OCI-LY7 (cell line): ENCODE data around the gene DOCK1. TPM values are rescaled to one million over a fixed set of nuclear protein-coding genes. Genes with fewer than 3 reads are reported as not detected.

Source experiments
- BruUV-seq: library from RNA; stranded (reverse); fragments of 400-500 nt; replicated peaks from 2 replicates; lab custom pipeline; 2021; lab: Mats Ljungman, UMichigan
- CTCF ChIA-PET: fragments of 300-600 bp; sonication (Branson Sonifier 250); formaldehyde crosslinking; loops from one replicate; lab custom pipeline; 2022; ENCODE audit warnings: antibody characterized with exemption; ENCODE audit not compliant: unreplicated experiment; lab: Charles Lee
- POLR2A ChIA-PET: fragments of 300-600 bp; sonication (Branson Sonifier 250); formaldehyde crosslinking; loops from one replicate; lab custom pipeline; 2022; ENCODE audit warnings: antibody characterized with exemption; lab: Charles Lee
- DNase-seq: peaks from one replicate; pipeline ENCODE4 v3.0.0-alpha.2; 2015; ENCODE audit warnings: low spot score
- H2AFZ ChIP-seq: fragments of 200-600 bp; sonication (generic), shearing (Covaris generic); 2 replicates; pipeline ENCODE4 v1.6.1; 2014; ENCODE audit warnings: mild to moderate bottlenecking, antibody characterized with exemption, low read length, moderate library complexity
- H3K27ac ChIP-seq: fragments of 200-600 bp; sonication (generic); 2 replicates; pipeline ENCODE4 v1.5.1; 2014; ENCODE audit warnings: mixed run types, low read depth, mild to moderate bottlenecking, moderate library complexity, low read length, inconsistent platforms; ENCODE audit not compliant: poor library complexity, severe bottlenecking
- H3K36me3 ChIP-seq: fragments of 200-600 bp; sonication (generic); 2 replicates; pipeline ENCODE4 v1.6.1; 2014; ENCODE audit warnings: mild to moderate bottlenecking, antibody characterized with exemption, low read length, moderate library complexity, mixed read lengths; ENCODE audit not compliant: insufficient read depth
- H3K4me1 ChIP-seq: fragments of 200-600 bp; sonication (generic); 2 replicates; pipeline ENCODE4 v1.5.1; 2014; ENCODE audit warnings: mild to moderate bottlenecking, low read length; ENCODE audit not compliant: insufficient read depth, poor library complexity, severe bottlenecking
- H3K4me2 ChIP-seq: fragments of 200-600 bp; sonication (generic); 2 replicates; pipeline ENCODE4 v1.6.1; 2014; ENCODE audit warnings: mild to moderate bottlenecking, low read length
- H3K4me3 ChIP-seq: fragments of 200-600 bp; sonication (generic); 2 replicates; pipeline ENCODE4 v1.5.1; 2014; ENCODE audit warnings: mild to moderate bottlenecking, low read depth, low read length; ENCODE audit not compliant: poor library complexity, severe bottlenecking
- H3K79me2 ChIP-seq: fragments of 200-600 bp; sonication (generic); 2 replicates; pipeline ENCODE4 v1.6.1; 2016; ENCODE audit warnings: low read depth, mild to moderate bottlenecking, low read length, moderate library complexity, mixed read lengths; ENCODE audit not compliant: insufficient read depth
- H3K9me2 ChIP-seq: fragments of 200-600 bp; sonication (generic); 2 replicates; pipeline ENCODE4 v1.6.1; 2016; ENCODE audit warnings: mild to moderate bottlenecking, low read length, mixed read lengths; ENCODE audit not compliant: insufficient read depth
- H3K9me3 ChIP-seq: fragments of 200-600 bp; sonication (generic); 2 replicates; pipeline ENCODE4 v1.6.1; 2014; ENCODE audit warnings: mild to moderate bottlenecking, mixed run types, low read length, mixed read lengths
- H4K20me1 ChIP-seq: fragments of 200-600 bp; sonication (generic); 2 replicates; pipeline ENCODE4 v1.6.1; 2014; ENCODE audit warnings: mild to moderate bottlenecking, antibody characterized with exemption, low read length, moderate library complexity, mixed read lengths; ENCODE audit not compliant: insufficient read depth
- EZH2phosphoT487 ChIP-seq: fragments of 200-600 bp; sonication (generic); IDR thresholded peaks from 2 replicates; pipeline ENCODE4 v1.6.1; 2018; ENCODE audit warnings: low read depth, borderline replicate concordance, mild to moderate bottlenecking, mixed run types, antibody characterized with exemption, low read length, moderate library complexity, mixed read lengths
- intact Hi-C: fragments of 100-400 bp; cut with micrococcal nuclease; formaldehyde crosslinking; loops from one replicate; pipeline ENCODE4 v1.10.0; 2022; ENCODE audit not compliant: unreplicated experiment
- total RNA-seq, 2 experiments: library from RNA; depleted of rRNA in 1 of 2; stranded (reverse); fragments of >200 nt in 1 of 2; shearing (Covaris generic) in 1 of 2; gene quantifications; 2 replicates each; pipeline ENCODE4 v1.2.3, GENCODE V29; 2014 to 2022
- TF ChIP-seq, protein P1 (sequence below): fragments of 200-600 bp; sonication (generic); conservative IDR thresholded peaks from 2 replicates; pipeline ENCODE4 v1.5.1; 2014; ENCODE audit warnings: mild to moderate bottlenecking, antibody characterized with exemption, low read length, moderate library complexity, mixed read lengths

Gene DOCK1
- total RNA-seq, 2 experiments from 2014 or later: not detected

DNA sequence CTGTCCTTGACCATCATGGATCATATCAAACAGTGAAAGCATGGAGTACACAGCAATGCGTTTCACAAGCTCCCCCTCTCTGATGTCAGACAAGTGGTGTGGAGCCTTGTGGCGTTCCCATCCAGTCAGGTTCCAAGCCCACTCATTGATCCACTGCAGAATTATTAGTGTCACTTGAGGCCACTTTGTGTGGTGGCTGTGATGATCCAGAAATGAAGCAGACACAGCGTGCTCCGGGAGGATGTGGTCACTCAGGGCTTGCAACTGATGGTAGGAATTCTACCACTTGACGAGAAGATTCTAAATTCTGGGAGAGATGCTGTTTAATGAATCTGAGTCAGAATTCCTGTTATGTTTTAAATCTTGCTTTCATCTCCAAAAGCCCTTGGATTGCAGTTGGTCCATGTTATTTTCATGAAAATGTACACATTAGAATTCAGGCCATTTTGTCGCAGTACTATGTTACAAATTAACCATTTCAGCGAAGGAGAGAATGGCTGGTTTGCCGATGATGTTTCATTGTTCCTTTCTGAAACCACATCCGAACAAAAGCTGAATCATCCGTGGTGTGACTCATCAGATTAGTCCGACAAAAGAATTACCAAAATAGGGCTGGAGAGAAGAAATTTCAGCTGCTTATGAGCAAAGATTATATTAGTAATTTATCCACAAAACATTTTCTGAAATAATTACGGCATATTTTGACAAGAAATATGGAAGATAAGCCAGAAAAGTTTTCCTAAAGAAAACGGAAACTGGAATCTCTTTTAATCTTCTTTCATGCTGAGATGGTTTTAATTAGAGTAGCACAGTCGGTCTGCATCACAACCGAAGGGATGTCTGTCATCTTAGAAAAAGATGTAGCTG is 243.1 kb downstream of the DOCK1 start:
- Histone ChIP-seq H3K4me2 (no peak overlapping the region), H2AFZ (no peak overlapping the region), H3K79me2 (no peaks in the 10 kb centered on the region), H4K20me1 (no peaks in the 10 kb centered on the region), H3K36me3 (no peaks in the 10 kb centered on the region), H3K27ac (no peak overlapping the region), H3K9me3 (no peaks in the 10 kb centered on the region), H3K4me3 (no peak overlapping the region), H3K4me1 (no peaks in the 10 kb centered on the region), H3K9me2 (no peaks in the 10 kb centered on the region)
- POLR2A ChIA-PET: no interaction called here
- no peak for TF ChIP-seq EZH2phosphoT487
- TF ChIP-seq, protein P1, sequence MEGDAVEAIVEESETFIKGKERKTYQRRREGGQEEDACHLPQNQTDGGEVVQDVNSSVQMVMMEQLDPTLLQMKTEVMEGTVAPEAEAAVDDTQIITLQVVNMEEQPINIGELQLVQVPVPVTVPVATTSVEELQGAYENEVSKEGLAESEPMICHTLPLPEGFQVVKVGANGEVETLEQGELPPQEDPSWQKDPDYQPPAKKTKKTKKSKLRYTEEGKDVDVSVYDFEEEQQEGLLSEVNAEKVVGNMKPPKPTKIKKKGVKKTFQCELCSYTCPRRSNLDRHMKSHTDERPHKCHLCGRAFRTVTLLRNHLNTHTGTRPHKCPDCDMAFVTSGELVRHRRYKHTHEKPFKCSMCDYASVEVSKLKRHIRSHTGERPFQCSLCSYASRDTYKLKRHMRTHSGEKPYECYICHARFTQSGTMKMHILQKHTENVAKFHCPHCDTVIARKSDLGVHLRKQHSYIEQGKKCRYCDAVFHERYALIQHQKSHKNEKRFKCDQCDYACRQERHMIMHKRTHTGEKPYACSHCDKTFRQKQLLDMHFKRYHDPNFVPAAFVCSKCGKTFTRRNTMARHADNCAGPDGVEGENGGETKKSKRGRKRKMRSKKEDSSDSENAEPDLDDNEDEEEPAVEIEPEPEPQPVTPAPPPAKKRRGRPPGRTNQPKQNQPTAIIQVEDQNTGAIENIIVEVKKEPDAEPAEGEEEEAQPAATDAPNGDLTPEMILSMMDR: no peak
- CTCF ChIA-PET: no interaction called here
- BruUV-seq: no TSS peak
- intact Hi-C loops: no loop called here
- no peak for DNase-seq

- Histone ChIP-seq H2AFZ (no peak overlapping the region), H3K36me3 (no peaks in the 10 kb centered on the region), H3K4me3 (no peak overlapping the region), H3K27ac (no peak overlapping the region), H3K4me2 (no peak overlapping the region), H3K79me2 (no peaks in the 10 kb centered on the region), H3K4me1 (no peaks in the 10 kb centered on the region), H3K9me3 (no peaks in the 10 kb centered on the region), H3K9me2 (no peaks in the 10 kb centered on the region), H4K20me1 (no peaks in the 10 kb centered on the region)
- ChIA-PET POLR2A (no interaction called here), CTCF (no interaction called here)
- no TSS peak for BruUV-seq
- intact Hi-C loops: no loop called here
- DNase-seq: no peak
- TF ChIP-seq, protein P1: no peak
These were observed 243.6 kb downstream of the DOCK1 start for GRCh38 chr10:127148933-127149220.

DNA sequence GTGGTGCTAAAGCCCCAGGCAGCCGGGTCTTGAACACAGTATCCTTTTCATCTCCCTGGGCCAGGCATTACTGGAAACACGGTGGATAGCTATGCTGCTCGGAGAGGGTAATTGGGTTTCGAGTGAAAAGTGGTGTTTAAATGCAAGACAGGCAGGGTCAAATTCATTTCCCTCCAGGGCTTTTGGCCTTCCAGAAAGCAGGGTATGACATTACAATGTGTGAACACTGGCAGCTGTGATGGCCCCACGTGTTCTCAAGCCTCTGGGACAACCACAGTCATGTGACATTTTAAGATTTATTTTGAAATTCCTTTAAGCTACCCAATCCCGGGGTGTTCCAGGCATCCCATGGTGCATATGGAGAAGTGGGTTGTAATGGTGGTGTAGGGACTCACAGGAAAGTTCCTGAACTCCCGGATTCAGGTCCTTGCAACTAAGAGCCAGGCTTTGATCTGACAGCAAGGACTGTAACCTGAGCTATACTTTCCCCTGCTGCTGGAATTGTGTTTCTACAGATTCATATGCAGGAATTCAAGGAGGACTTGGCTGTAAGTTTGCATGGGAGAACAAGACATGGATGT is 244.4 kb downstream of the DOCK1 start:
- H3K4me3 ChIP-seq: no peak overlapping the region
- DNase-seq: no peak
- TF ChIP-seq, protein P1: no peak
- no peak for TF ChIP-seq EZH2phosphoT487
- CTCF ChIA-PET: no interaction called here
- no peaks in the 10 kb centered on the region for H3K79me2 ChIP-seq
- POLR2A ChIA-PET: no interaction called here
- no peak overlapping the region for H3K4me2 ChIP-seq
- H3K27ac ChIP-seq: no peak overlapping the region
- no peak overlapping the region for H2AFZ ChIP-seq
- H3K4me1 ChIP-seq: no peaks in the 10 kb centered on the region
- no TSS peak for BruUV-seq
- no peaks in the 10 kb centered on the region for H3K9me3 ChIP-seq
- no peaks in the 10 kb centered on the region for H3K36me3 ChIP-seq
- H3K9me2 ChIP-seq: no peaks in the 10 kb centered on the region
- no peaks in the 10 kb centered on the region for H4K20me1 ChIP-seq
- intact Hi-C loops: no loop called here
